Measurements from ENCODE around the gene CCL28.
"Not testable (repeated sequence)": the region's sequence is repeated elsewhere in the genome, so short reads cannot be mapped to it uniquely, and the experiment has no call there.

CCL28 gene

DNA sequence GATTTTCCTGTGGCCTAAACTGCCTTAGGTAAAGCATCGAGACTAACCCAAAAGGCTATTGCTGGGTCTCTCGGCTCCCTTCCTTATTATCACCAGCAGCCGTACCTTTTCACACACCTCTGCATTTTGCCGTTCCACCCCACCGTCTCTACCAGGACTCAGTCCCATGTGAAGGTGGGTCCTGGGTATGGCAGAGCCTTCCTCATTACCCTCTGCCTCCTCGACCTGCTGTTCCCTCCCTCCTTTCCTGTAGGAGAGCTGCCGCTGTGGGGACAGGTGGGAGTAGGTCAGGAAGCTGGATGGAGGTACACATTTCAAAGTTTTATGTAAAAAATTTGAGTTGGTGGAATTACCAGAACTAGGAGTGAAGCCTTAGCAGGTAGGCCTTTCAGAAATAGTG is 1.8 kb downstream of the CCL28 start:
- no peak for DNase-seq (ENCODE audit: low read depth in 2 of 2)

DNA sequence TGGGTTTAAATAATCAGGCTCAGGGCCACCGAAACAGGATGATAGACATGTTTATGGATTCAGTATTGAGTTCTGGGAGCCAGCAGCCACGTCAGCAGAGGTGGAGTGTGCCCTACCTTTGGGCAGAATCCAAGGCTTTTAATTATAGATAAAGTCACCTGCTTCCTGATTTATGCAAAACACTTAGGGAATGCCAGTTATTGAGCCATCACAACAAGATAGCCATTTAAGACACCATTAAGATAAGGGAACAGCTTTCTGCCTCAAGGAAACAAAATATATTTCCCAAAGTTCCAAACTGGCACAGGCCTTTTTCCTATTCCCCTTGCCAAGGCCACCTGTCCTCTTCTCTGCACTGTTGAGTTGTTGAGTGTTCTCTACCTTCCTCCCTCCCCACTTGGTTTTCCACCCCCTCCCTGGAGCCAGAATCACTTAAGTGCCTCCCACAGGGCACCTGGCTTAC is 2.4 kb downstream of the CCL28 start:
- DNase-seq (ENCODE audit: low read depth in 2 of 2), result no peak

DNA sequence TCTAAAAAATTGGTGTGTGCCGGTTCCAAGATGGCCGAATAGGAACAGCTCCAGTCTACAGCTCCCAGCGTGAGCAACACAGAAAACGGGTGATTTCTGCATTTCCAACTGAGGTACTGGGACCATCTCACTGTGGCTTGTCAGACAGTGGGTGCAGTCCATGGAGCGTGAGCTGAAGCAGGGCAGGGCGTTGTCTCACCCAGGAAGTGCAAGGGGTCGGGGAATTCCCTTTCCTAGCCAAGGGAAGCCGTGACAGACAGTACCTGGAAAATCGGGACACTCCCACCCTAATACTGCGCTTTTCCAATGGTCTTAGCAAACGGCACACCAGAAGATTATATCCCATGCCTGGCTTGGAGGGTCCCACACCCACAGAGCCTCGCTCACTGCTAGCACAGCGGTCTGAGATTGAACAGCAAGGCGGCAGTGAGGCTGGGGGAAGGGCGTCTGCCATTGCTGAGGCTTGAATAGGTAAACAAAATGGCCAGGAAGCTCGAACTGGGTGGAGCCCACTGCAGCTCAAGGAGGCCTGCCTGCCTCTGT is 9.6 kb downstream of the CCL28 start:
- DNase-seq (ENCODE audit: low read depth in 2 of 2), result not testable (repeated sequence)

DNA sequence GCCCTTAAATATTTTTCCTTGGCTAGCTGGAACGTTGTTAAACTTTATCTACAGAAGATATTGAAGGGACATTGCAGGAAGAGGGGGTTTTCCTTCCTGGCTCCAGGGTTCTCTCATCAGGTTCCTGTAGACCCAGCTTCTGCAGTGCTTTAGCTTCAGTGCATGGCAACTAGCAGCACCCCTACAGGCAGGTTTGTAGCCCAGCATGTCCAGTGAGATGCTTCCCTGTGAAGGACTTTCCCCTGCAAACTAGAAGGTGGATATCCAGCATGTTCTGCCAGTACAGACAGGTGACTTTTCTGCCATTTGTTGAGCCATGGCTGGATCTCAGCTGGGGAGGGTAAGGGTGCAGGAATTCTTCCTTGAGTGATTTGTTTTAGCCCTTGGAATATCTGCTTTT is 10.4 kb downstream of the CCL28 start:
- no peak for DNase-seq (ENCODE audit: low read depth in 2 of 2)

DNA sequence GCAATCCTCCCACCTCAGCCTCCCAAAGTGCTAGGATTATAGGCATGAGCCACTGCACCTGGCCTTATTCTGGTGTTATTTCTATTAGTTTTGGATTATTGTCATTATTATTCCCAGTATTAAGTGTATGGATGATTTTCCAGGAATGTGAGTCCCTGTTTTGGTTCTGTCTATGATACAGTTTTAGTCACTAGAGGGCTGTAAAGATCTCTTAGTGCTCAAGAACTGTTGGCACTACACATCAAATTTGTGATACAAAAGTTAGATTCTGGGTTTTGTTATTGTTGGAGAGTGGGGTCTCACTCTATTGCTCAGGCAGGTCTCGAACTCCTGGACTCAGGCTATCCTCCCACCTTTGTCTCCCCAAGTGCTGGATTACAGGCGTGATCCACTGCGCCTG is 12.1 kb downstream of the CCL28 start:
- DNase-seq (ENCODE audit: low read depth in 2 of 2), result no peak

DNA sequence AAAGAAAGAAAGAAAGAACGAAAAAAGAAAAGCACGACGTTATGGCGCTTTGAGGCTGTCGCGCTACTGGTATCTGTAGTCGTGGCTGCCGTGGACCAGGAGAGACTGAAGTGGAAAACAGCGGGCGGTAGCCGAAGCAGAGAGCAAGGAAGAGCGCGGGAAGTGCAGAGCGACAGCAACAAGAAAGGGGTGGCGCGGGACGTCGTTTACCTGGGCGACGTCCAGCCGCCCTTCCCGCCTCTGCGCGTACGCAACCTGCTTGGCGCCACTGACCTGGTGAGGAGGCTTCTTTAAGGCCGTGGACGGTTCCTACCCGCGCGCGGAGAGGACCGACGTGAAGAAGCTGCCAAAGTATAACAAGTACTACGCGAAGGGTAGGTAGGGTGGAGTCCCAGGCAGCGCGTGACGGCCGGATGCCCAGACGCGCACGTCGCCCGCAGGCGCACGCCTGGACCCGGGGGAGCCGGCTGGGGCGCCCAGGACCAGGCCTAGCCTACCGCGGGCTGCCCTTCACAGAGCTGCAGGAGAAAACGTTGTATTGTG is 15.4 kb downstream of the CCL28 start:
- DNase-seq (ENCODE audit: low read depth in 2 of 2), result peak; percentile 28 to 59

DNA sequence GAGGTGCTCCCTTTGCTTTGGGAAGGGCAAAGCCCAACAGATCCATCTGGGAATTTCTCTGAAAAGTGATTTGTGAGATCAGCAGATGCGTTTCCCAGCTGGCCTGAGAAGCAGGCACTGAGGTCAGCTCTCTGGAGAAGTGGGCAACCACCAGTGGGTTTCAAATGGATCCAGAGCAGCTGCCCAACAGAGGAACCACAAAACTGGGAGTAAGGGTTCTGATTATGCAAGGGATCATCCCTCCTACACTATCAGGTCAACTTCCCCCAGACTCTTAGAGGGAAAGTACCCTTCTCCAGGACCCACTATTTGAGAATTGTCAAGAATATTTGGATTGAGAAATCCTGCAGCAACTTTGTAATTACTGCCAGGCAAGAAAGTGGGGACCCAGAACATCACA is 21.7 kb downstream of the CCL28 start:
- DNase-seq (ENCODE audit: low read depth in 2 of 2), result no peak

DNA sequence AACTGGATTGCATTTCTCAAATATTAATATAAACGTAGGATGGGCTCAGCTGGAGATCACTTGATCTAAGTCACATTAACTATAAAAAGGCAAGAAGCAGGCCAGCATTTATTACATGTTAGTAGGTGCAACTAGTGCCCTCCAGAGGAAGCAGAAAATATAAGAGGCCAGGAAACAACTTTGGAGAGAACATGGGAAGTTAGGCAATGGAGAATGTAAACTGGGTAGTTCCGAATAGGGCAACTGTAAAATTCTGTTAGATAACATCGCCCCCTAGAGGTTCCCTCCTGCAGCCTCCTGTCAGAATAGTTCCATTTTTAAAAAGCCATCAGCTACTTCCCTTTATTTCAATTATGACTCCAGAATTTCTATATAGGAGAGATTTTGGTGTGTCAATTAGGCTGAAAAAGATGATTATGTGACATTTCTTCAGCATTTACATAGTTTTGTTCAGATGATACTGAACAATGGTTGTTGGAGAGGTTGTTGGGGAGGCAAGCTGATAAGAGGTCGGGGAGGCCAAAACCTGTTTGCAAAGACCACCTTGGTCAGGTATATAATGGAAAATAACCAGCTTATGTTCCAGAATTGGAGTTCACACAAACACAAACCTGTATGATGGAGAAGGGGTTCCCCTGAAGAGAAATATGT is 22.4 kb downstream of the CCL28 start:
- DNase-seq (ENCODE audit: low read depth in 2 of 2), result peak; percentile 24 to 31

DNA sequence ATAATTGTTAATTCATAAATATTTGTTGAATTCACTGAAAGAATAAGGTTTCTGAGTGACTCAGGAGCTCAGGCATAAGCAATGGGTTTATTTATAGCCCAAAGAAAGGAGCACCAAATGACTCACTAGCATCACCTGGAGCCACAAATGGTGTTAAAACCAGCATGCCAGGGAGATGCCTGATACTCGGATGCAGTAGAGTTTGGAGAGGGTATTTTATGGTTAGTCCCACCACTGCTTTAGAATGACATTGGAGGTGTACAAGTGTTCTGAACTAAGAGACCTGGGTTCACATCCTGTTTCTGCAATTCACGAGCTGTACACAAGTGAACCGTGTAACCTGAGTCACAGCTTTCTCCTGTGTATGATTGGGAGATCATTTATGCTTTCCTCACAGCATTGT is 25.2 kb downstream of the CCL28 start:
- DNase-seq (ENCODE audit: low read depth in 2 of 2), result no peak

DNA sequence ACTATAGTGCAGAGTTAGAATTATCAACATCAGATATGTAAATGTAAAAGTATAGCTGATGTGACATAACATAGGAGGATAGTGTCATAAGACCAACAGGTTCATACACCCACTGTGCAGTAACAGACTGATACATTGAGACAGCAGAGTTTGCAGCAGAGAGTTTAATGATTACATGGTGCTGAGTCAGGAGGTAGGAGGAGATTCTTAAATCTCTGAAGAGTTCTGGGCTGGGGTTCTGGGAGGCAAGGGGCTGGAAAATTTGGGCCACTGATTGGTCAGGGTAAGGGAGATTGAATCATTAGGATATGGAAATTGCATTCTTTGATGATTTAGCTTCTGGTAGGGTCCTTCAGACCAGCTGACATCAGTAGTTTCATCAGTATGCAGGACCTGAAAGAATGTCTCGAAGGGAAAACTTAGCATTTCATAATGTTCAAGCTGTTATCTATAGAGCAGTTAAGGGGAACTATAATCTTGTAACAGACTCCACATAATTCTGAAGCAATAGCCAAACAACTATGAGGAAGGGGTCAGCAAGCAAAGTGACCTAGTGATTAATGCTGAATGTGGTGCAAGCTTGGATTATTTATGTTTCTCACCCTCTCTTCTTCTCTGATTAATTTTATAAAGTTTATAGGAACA is 35.6 kb downstream of the CCL28 start:
- no peak for DNase-seq (ENCODE audit: low read depth in 2 of 2)

DNA sequence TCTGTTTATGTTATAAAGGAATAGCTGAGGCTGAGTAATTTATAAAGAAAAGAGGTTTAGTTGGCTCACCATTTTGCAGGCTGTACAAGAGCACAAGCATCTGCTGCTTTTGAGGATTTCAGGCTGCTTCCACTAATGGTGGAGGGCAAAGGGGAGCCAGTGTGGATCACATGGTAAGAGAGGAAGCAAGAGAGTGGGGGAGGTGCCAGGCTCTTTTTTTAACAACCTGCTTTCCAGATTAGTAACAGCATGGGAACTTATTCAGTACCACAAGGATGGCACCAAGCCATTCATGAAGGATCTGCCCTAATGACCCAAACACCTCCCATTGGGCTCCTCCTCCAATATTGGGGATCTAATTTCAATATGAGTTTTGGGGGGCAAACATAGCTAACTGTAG is 40.4 kb downstream of the CCL28 start:
- DNase-seq (ENCODE audit: low read depth in 2 of 2), result no peak

DNA sequence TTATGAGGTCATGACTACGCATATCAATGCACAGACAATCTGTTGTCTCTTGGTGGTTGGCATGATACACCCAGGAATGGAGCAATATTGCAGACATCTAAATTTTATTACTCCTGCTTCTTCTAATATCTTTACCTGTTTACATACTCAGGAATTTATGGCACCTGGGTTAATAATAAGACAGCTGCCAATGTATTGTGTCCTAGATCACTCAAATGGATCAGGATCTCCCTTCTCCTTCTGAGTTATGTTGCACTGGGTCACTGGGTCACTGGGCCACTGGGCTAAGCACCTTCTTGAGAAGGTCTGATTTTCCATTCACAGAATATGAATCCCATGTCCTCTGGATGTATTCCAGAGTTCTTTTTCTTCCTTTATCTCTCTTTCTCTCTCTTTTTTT is 41.8 kb downstream of the CCL28 start:
- no peak for DNase-seq (ENCODE audit: low read depth in 2 of 2)

DNA sequence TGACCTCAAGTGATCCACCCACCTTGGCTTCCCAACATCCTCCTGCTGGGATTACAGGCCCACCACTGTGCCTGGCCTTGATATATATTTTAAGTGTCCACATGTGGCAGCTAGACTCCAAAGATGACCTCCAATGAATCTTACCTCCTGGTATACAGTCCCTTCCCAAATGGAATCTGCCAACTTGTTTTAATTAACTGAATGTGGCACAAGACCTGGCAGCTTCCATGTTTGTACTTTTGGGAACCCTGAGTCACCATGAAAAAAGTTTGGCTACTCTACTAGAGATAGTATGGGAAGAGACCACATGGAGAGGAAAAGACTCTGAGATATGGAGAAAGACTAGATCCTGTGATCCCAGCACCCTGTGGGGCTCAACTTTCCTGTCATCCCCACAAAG is 42.5 kb downstream of the CCL28 start:
- no peak for DNase-seq (ENCODE audit: low read depth in 2 of 2)

DNA sequence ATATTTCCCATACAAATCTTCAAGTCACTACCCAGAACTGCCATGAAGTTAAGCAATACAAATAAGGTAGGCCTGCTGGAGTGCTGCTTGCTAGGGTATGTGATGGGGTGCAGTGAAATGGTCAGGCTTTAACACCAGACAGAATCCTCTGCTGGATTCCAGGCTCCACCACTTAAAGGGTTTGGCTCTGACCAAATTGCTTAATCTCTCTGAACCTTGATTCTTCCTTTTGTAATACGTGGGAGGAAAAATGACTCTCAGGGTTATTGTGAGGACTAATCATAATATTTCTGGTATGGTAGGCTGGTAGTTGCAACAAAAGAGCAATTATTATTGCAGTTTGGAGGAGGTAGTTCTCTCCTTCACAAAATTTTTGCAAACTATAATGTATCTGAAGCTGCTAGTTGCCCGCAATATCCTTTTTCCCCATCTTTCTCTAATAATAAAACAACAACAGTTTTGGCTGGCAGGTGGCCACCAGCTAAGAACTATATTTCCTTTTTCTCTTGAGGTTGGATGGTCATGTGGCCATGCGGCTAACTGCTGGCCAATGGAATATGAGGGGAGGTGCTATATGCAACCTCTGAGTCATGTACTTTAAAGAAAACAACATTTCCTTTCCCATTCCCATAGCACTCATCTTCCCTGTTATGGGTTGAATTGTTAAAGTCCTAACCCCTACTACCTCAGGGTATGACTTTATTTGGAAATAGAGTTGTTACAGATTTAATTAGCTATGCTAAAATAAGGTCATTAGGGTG is 44.1 kb downstream of the CCL28 start:
- DNase-seq (ENCODE audit: low read depth in 2 of 2), result no peak

DNA sequence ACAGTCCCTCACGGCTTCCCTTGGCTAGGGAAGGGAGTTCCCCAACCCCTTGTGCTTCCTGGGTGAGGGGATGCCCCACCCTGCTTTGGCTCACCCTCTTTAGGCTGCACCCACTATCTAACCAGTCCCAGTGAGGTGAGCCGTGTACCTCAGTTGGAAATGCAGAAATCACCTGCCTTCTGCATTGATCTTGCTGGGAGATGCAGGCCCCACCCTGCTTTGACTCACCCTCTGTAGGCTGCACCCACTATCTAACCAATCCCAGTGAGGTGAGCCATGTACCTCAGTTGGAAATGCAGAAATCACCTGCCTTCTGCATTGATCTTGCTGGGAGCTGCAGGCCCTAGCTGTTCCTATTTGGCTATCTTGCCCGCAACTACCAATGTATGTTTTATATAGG is 44.7 kb downstream of the CCL28 start:
- DNase-seq (ENCODE audit: low read depth in 2 of 2), result no peak

DNA sequence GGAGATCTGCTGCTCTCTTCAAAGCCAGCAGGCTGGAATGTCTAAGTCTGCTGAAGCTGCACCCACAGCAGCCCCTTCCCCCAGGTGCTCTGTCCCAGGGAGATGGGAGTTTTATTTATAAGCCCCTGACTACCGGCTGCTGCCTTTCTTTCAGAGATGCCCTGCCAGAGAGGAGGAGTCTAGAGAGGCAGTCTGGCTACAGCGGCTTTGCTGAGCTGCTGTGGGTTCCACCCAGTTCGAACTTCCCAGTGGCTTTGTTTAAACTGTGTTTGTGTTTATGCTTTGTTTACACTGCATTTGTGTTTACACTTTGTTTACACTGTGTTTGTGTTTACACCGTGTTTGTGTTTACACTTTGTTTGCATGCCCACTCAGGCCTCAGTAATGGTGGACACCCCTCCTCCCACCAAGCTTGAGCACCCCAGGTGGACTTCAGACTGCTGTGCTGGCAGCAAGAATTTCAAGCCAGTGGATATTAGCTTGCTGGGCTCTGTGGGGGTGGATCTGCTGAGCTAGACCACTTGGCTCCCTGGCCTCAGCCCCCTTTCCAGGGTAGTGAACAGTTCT is 45.4 kb downstream of the CCL28 start:
- DNase-seq (ENCODE audit: low read depth in 2 of 2), result not testable (repeated sequence)

DNA sequence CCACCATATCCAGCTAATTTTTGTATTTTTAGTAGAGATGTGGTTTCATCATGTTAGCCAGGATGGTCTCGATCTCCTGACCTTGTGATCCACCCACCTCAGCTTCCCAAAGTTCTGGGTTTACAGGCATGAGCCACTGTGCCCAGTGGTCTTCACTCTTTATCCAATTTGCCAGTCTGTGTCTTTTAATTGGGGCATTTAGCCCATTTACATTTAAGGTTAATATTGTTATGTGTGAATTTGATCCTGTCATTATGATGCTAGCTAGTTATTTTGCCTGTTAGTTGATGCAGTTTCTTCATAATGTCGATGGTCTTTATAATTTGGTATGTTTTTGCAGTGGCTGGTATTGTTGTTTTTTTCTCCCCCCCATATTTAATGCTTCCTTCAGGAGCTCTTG is 47.0 kb downstream of the CCL28 start:
- DNase-seq (ENCODE audit: low read depth in 2 of 2), result not testable (repeated sequence)

DNA sequence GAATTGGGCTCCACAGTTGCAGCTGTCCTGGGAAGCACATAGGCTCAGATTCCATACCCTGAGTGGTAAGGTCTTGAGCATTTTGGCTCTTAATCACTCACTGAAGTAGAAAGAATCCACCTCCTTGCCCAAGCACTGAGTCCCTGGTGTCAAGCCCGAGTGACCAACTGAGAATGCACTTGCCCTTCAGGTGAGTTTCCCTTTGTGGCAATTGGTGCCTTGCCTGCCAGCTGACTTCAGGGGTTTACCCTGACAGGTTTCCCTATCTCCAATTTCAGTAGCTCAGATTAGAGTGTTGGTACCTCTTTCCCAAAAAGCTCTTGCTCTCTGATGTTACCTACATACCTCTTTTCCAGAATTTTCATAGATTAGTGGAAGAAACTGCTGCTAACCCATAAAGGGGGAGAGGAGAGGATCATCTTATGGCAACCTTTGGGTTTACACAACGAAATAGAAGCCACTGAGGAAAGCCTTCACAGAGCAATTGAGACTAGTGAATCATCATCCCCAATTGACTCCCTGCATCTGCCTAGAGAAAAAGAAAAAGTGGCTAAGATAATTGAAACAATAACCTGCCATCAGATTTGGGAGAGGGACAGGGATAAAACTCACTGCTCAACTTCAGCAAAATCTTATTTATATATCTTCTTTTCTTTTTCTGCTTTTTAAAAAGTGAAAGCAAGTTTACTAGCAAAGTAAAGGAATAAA is 48.6 kb downstream of the CCL28 start:
- no peak for DNase-seq (ENCODE audit: low read depth in 2 of 2)

DNA sequence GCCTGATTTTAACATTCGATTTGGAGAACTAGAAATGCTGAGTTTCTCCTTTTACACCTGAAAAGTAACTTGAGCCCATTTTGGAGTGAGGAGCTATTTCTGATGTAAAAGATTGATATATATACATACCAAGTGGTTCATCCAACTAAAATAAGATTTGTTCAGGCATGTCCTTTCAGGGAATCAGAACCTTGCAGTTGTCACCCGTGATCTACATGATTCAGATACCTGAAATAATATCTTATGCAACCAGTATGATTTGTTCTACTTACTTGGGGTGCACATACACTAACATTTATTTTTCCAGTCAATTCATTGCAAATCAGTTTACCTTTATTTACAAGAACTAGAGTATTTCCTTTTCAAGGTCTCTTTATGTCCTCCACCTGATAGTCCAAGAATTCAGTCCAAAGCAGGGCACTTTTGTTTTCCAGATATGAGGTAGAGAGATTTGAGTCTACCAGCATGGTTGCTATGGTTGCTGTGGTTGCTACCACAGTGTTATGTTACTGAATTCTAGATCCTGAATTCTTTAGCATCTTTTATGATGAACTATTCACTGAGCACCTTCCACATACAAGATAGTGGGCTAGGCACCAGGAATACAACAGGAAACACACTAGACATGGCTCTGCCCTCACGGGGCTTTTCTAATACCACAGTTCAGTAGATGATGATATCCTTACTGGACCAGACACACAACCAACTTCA is 49.3 kb downstream of the CCL28 start:
- DNase-seq (ENCODE audit: low read depth in 2 of 2), result no peak

DNA sequence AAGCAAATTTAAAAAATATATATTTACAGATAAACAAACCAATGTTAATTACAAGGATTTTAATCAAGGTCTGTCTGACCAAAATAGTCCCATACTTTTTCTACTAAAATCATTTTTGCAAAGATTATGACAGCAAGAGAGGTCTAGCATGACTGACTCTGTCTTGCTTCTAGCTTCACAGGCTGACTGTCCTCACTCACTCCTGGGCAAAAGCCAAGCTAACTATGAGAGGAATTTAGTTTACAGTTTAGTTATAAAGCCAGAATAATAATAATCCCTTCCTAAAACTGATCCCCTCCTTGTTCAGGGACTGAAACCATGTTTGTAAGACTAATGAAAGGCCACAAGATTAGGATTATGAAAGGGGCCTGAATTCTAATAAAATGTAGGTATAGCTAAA is 53.5 kb downstream of the CCL28 start:
- DNase-seq (ENCODE audit: low read depth in 2 of 2), result no peak

DNA sequence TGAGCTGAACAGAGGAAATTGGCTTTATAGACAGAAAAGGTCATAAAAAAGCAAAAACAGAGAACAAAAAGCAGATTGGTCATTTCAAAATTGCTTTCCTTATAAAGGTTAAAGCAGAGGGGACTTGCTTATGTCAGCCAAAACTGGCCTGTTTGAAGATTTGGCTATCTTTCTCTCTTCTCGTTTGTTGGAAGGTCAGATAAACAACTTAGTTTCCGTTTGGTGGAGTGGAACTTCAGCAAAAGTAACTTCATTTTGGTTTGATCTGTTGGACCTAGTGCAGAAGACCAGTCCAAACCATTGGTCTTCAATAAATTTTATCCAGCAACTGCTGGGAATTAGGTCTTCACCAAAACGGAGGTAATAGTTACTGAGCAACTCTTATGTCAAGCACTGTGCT is 53.9 kb downstream of the CCL28 start:
- DNase-seq (ENCODE audit: low read depth in 2 of 2), result no peak
